Right hindlimb (tissue), 1 donor: Measurements from ENCODE around the gene DHX8.

Experiments used
- DNase-seq: peaks from one replicate; pipeline ENCODE4 v3.0.0-alpha.2; 2018

Gene DHX8

DNA sequence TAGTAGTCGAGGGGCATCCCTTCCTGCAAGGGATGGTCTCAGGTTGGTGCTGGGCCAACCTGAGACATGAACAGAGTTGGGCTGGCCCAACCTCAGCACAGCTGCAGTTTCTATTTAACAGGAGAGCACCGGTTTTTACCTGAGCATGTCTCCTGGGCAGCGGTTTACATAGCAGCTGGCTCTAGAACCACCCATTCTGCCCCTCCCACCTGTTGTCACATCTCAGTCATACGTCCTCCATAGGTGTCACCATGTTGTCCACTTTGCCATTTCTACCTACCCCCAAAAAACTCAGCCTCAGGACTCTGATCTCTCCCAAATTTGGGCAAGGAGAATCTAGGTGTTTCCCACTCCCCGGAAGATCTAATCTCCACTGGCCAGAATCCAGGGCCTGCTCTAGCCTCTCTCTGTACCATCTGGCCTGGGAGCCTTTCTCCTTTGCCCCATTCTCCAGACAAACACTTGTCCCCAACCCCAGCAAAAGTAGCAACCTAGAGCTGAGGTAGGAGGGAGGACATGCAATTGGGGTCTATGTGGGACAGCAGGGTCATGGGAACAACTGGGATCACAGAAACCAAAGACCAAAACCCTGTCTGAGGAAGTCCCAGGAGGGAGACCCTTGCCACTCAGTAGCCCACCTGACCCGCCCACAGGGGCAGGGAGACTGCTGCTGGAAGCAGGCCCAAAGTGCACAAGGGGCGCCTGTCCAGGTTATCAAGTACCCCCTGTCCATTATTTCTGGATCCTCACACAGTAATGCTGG lies 43.3 kb downstream of the DHX8 start:
- no peak for DNase-seq

DNA sequence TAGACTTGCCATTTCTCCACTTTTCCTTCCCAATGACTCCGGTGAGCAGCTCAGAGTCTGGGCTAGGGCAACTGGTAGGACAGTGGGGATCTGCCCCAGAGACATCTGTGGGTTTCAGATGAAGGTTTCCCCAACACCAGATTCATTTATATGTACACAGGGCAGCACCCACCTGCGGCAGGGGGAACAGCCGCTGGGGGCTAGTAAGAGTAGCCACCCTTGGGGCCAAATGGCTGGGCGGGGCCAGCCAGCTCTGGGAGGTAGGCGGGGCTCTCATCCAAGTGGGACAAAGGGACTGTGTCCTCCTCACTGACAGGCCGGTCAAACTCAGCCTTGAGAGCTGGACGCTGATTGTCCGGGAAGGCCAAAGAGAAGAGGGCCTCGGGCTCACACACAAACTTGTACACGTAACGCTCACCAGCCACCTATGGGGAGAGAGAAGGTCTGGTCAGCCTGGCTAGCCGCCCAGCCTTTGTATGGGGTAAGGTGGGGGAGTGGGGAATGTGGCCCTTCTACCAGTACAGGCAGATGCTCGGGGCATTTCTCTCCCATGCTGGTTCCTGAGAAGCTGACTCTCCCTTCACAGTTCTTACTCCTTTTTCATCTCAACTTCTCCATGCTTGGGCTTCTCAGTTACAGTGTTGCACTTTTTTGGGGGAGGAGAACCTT lies 44.7 kb downstream of the DHX8 start:
- no peak for DNase-seq

DNA sequence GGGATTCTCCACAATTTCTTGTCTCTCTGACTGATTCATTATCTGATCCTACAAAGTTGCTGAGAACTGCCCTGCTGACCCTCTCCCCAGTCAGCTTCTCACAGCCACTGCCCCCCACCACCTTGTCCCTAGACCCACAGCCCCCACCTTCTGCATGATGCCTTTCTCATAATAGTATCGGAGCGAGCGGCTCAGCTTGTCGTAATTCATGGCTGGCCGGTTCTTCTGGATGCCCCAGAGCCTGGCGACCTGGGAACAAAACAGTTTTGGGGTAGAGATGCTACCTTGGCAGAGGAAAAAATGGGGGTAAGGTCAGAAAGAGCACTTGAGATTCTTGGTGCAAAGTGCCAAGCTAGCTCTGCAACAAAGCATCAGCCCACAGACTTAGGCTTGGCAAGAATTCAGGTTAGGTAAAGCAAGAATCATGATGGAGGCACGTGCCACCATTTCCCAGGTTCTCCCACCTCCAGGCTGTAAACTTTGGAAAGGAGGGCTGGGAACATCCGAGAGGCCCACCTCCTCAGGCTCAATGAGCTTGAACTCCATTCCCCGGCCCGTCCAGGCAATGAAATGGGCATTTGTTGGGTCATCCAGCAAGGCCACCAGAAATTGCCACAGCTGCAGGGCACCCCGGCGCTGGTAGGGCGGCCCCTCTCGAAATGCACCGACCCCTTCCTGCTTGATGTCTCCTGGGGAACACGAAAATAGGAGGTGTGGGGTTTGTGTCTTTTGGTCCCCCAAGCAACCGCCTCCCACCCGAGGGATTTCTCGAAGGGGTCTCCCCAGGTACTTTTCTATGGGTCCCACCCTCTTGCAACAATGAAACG lies 45.4 kb downstream of the DHX8 start:
- DNase-seq, result no peak

GRCh38 chr17:43529947-43530287 lies 46.1 kb downstream of the DHX8 start:
- DNase-seq, result no peak

GRCh38 chr17:43530288-43531081 lies 46.7 kb downstream of the DHX8 start:
- peak; percentile 95 for DNase-seq

DNA sequence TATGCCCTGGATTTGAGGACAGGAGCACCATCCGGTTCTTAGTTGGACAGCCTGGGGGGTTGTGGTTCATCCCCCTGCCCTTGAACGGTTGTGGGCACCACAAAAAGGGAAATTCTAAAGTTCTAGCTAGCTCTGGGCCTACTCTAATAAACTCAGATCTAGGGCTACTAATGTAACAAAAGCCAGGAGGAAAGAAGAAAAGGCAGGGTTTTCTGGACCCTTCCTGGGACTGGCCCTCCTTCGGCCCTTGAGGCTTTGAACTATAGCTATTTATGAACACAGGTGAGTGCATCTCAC lies 47.3 kb downstream of the DHX8 start:
- no peak for DNase-seq

GRCh38 chr17:43531955-43532354 lies 48.2 kb downstream of the DHX8 start:
- DNase-seq, result no peak

DNA sequence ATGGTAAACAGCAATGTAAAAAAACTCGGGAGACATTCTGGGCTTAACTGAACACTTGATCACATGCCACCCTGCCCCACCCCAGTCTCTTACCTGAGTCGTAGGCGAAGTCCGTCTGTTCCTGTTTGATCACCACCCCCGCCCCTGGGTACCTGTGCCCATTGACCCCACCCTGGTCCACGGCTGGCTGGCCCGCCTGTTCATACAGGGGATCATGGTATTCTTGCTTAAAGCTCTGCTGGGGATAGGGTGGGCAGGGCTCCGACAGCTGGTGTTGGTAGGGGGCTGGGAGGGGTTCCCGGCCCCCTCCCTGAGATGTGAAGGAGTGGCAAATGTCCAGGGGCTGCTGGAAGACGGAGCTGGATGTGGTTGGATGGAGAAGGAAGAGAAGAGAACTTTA lies 48.8 kb downstream of the DHX8 start:
- DNase-seq, result no peak

- DNase-seq, result no peak
These were observed 49.9 kb downstream of the DHX8 start for GRCh38 chr17:43533699-43534098.

- DNase-seq, result no peak
These were observed 51.1 kb downstream of the DHX8 start for GRCh38 chr17:43534909-43535308.

DNA sequence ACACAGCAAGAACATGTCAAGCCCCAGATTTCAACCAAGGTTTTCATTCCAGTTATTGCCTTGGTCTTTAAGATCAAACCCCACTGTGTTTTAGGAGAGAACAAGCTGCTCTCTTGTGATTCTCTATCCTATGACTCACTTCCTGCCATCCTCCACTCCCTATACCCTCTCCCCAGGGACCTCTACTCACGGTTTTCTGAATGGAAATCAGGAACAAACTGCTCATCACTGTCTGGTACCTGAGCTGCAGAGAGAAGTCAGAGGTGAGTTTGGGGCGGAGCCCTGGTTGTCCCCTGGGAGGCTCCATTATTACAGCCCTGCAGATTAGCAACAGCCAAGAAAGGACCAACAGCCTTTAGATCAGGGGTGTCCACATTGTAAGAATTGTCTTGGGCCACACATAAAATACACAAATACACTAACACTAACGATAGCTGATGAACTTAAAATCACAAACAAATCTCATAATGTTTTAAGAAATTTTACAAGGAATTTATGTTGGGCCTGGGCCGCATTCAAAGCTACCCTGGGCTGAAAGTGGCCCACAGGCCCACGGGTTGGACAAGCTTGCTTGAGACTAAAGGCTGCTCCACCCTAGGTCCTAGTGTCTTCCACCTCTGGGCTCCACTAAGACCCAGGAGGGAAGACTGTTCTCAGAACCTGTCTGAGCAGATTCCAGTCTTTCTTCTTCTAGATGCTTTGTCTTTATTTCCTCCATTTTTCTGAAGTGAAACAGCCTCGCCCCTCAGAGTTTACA lies 52.6 kb downstream of the DHX8 start:
- no peak for DNase-seq

GRCh38 chr17:43540821-43541674 lies 57.3 kb downstream of the DHX8 start:
- no peak for DNase-seq

GRCh38 chr17:43542859-43543258 lies 59.1 kb downstream of the DHX8 start:
- DNase-seq, result no peak

- DNase-seq, result no peak
These were observed 59.5 kb downstream of the DHX8 start for GRCh38 chr17:43543300-43543699.

- DNase-seq, result no peak
These were observed 60.2 kb downstream of the DHX8 start for GRCh38 chr17:43543771-43544575.

- peak; percentile 39 for DNase-seq
These were observed 61.5 kb downstream of the DHX8 start for GRCh38 chr17:43545383-43545632.

GRCh38 chr17:43546319-43547188 lies 62.8 kb downstream of the DHX8 start, which contains the start of gene ETV4:
Gene ETV4 (minus strand): TSS chr17:43546340. CDS start chr17:43545617, 723 bp downstream.
- DNase-seq, result peak; percentile 96

- DNase-seq, result no peak
These were observed 63.4 kb downstream of the DHX8 start for GRCh38 chr17:43547189-43547550.

GRCh38 chr17:43547659-43548256 lies 64.0 kb downstream of the DHX8 start:
- DNase-seq, result no peak
